MCF 10A (cell line): ENCODE data around the gene TMEM94. TPM values are rescaled to one million over a fixed set of nuclear protein-coding genes. Genes with fewer than 3 reads are reported as not detected.

ENCODE experiments used
- BruUV-seq: library from RNA; stranded (reverse); fragments of 400-500 nt; replicated peaks from 2 replicates; lab custom pipeline; 2021; lab: Mats Ljungman, UMichigan
- CTCF ChIA-PET: fragments of 300-600 bp; sonication (Branson Sonifier 250); formaldehyde crosslinking; extraction: SDS; loops from one replicate; lab custom pipeline; 2021; ENCODE audit warnings: antibody characterized with exemption, inconsistent platforms; lab: Yijun Ruan, JAX
- POLR2A ChIA-PET: fragments of 300-600, 350-650 bp; sonication (Branson Sonifier 250); formaldehyde crosslinking; extraction: SDS; loops from one replicate; lab custom pipeline; 2020; ENCODE audit warnings: antibody characterized with exemption, inconsistent platforms; lab: Yijun Ruan, JAX
- DNase-seq: peaks from one replicate; pipeline ENCODE4 v3.0.0-alpha.2; 2018; ENCODE audit not compliant: unreplicated experiment
- H3K27ac Mint-ChIP-seq: one replicate; pipeline ENCODE4 v1.8.0; 2022; ENCODE audit warnings: mild to moderate bottlenecking, low read depth, mixed read lengths; ENCODE audit not compliant: unreplicated experiment
- H3K27me3 Mint-ChIP-seq: one replicate; pipeline ENCODE4 v1.8.0; 2022; ENCODE audit warnings: mixed read lengths; ENCODE audit not compliant: insufficient read depth, unreplicated experiment
- H3K36me3 Mint-ChIP-seq: one replicate; pipeline ENCODE4 v1.8.0; 2022; ENCODE audit warnings: mild to moderate bottlenecking, moderate library complexity, mixed read lengths; ENCODE audit not compliant: insufficient read depth, unreplicated experiment
- H3K4me1 Mint-ChIP-seq: one replicate; pipeline ENCODE4 v1.8.0; 2022; ENCODE audit warnings: mixed read lengths; ENCODE audit not compliant: insufficient read depth, unreplicated experiment
- H3K4me3 Mint-ChIP-seq: one replicate; pipeline ENCODE4 v1.8.0; 2022; ENCODE audit warnings: mild to moderate bottlenecking, moderate library complexity, mixed read lengths; ENCODE audit not compliant: unreplicated experiment
- H3K9me3 Mint-ChIP-seq: one replicate; pipeline ENCODE4 v1.8.0; 2022; ENCODE audit warnings: mixed read lengths; ENCODE audit not compliant: unreplicated experiment
- intact Hi-C: fragments of 100-400 bp; cut with micrococcal nuclease; formaldehyde crosslinking; loops from 2 replicates; pipeline ENCODE4 v1.14.1; 2022
- total RNA-seq: library from RNA; stranded (reverse); gene quantifications from 2 replicates; pipeline ENCODE4 v1.2.3, GENCODE V29; 2022
- TF ChIP-seq, protein P1 (sequence below): fragments of 200-600 bp; IDR thresholded peaks from one replicate; pipeline ENCODE4 v1.8.0; 2022; ENCODE audit warnings: antibody characterized with exemption, mild to moderate bottlenecking; ENCODE audit not compliant: unreplicated experiment

Gene TMEM94
- total RNA-seq, 1 experiment from 2014 or later = 42.8 TPM

DNA sequence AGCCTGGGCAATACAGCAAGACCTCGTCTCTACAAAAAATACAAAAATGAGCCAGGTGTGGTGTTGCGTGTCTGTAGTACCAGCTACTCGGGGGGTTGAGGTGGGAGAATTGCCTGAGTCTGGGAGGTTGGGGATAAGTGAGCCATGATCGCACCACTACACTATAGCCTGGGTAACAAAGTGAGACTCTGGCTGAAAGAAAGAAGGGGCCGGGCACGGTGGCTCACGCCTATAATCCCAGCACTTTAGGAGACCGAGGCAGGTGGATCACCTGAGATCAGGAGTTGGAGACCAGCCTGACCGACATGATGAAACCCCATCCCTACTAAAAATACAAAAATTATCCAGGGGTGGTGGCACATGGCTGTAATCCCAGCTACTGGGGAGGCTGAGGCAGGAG lies 40.4 kb upstream of the TMEM94 start:
- no TSS peak for BruUV-seq
- Mint-ChIP-seq H3K4me1 (peaks cover 11% of the 10 kb centered on the region), H3K27ac (no peak overlapping the region), H3K4me3 (no peak overlapping the region), H3K27me3 (peaks cover 41% of the 10 kb centered on the region), H3K36me3 (no peaks in the 10 kb centered on the region), H3K9me3 (no peaks in the 10 kb centered on the region)
- CTCF ChIA-PET = no interaction called here
- intact Hi-C loops = no loop called here
- POLR2A ChIA-PET = interaction anchor here (1.5 kb wide), 1 partner anchor 10 kb away, joined by 7 read pairs; the partner anchor contains the start of gene GRB2
- DNase-seq = no peak
- TF ChIP-seq, protein P1, sequence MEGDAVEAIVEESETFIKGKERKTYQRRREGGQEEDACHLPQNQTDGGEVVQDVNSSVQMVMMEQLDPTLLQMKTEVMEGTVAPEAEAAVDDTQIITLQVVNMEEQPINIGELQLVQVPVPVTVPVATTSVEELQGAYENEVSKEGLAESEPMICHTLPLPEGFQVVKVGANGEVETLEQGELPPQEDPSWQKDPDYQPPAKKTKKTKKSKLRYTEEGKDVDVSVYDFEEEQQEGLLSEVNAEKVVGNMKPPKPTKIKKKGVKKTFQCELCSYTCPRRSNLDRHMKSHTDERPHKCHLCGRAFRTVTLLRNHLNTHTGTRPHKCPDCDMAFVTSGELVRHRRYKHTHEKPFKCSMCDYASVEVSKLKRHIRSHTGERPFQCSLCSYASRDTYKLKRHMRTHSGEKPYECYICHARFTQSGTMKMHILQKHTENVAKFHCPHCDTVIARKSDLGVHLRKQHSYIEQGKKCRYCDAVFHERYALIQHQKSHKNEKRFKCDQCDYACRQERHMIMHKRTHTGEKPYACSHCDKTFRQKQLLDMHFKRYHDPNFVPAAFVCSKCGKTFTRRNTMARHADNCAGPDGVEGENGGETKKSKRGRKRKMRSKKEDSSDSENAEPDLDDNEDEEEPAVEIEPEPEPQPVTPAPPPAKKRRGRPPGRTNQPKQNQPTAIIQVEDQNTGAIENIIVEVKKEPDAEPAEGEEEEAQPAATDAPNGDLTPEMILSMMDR = no peak

DNA sequence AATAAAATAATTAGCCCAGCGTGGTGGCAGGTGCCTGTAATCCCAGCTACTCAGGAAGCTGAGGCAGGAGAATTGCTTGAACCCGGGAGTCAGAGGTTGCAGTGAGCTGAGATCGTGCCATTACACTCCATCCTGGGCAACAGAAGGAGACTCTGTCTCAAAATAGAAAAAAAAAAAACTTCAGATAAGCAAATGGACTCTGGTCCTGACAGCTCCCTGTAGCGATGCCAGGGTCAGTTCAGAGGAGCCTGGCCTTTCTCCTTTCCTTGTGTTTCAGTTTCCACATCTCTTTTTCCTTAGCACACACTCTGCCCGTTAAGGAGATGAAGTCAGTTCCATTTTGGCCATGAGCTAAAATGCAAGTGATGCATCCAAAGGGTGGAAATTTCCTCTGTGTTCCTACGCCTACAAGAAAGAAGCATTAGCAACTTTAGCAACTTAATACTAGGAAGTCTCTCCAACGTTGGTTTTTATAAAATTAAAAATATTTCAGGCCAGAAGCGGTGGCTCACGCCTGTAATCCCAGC lies 39.3 kb upstream of the TMEM94 start:
- TF ChIP-seq, protein P1 = no peak
- Mint-ChIP-seq H3K4me3 (no peak overlapping the region), H3K4me1 (peaks cover 8% of the 10 kb centered on the region), H3K36me3 (no peaks in the 10 kb centered on the region), H3K9me3 (no peaks in the 10 kb centered on the region), H3K27ac (no peak overlapping the region), H3K27me3 (peaks cover 41% of the 10 kb centered on the region)
- no peak for DNase-seq
- ChIA-PET POLR2A (interaction anchor here (0.7 to 1.5 kb wide), 2 partner anchors 11 to 85 kb away, joined by 3 to 7 read pairs; partner anchors contain the start of gene GRB2), CTCF (interaction anchor here (0.6 kb wide), 3 partner anchors 10 to 115 kb away, joined by 3 to 4 read pairs (median 4); no protein-coding TSS in a partner anchor)
- BruUV-seq = no TSS peak
- intact Hi-C loops = no loop called here

DNA sequence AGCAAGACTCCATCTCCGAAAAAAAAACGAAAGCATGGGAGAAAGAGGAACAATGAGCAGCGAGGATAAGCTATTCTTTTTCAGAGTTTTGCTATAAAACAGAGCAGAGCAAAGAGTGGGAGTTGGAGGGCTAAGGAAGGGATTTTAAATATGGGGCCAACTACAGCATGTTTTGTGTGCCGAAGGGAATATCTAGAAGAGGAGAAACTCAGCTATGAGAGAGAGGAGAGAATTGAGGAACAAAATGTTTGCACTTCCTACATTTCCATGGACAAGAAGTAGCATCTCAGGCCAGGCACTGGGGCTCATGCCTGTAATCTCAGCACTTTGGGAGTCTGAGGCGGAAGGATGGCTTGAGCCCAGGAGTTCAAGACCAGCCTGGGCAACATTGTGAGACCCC lies 37.9 kb upstream of the TMEM94 start:
- POLR2A ChIA-PET = interaction anchor here (0.6 kb wide), 1 partner anchor 375 kb away, joined by 3 read pairs; no protein-coding TSS in a partner anchor
- Mint-ChIP-seq H3K9me3 (no peaks in the 10 kb centered on the region), H3K27ac (no peak overlapping the region), H3K4me3 (peak overlapping the region; percentile 7), H3K4me1 (no peaks in the 10 kb centered on the region), H3K36me3 (no peaks in the 10 kb centered on the region), H3K27me3 (peaks cover 32% of the 10 kb centered on the region)
- intact Hi-C loops = no loop called here
- BruUV-seq = no TSS peak
- CTCF ChIA-PET = interaction anchor here (0.6 to 0.7 kb wide), 2 partner anchors 10 to 185 kb away, joined by 3 to 4 read pairs; no protein-coding TSS in a partner anchor
- TF ChIP-seq, protein P1 = no peak
- no peak for DNase-seq

DNA sequence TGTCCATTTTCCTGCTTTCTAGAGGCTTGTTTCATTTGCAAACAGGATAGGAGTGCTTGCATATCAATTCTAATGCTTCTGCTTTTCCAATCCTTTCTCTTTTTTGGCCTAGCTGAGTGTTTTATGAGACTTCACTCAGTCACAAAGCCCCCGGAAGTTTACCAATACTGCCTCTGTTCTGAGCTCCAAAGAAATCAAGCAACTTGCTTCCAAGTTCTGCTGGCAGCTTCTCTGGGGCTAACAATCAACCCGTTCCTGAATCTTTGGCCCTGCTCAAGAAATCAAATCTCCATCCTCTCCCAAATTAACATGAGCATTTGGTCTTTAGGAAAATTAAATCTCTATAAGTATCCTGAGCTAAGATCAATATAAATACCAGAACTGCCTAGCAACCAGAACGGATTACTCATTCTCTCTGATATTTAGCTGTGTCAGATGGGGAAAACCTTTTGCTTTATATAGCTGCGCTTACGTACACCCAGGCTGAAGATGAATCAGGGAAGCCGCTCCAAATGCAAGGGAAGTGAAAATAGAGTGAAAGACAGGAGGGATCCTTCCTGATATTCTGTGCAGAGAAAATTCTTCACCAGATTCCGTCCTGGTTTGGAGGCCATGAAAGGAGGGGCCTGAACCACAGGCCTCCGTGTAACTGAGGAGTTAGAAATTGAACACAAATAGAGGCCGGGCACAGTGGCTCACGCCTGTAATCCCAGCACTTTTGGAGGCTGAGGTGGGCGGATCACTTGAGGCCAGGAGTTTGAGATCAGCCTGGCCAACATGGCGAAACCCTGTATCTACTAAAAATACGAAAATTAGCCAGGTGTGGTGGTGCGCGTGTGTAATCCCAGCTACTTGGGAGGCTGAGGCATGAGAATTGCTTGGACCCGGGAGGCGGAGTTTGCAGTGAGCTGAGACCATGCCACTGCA lies 27.6 kb upstream of the TMEM94 start:
- TF ChIP-seq, protein P1 = no peak
- intact Hi-C loops = loop anchor here (5.0 to 10.0 kb wide), 2 partner anchors 206 to 318 kb away; partner anchors contain the start of gene SMIM5
- CTCF ChIA-PET = interaction anchor here (0.6 to 1.1 kb wide), 6 partner anchors 9 to 205 kb away, joined by 3 to 4 read pairs (median 3); partner anchors contain the start of gene SMIM5
- POLR2A ChIA-PET = interaction anchor here (1.2 to 2.2 kb wide), 2 partner anchors 27 to 88 kb away, joined by 3 to 10 read pairs; partner anchors contain the start of genes TMEM94 and TSEN54
- DNase-seq = no peak
- Mint-ChIP-seq H3K4me3 (no peak overlapping the region), H3K4me1 (peaks cover 5% of the 10 kb centered on the region), H3K27me3 (no peaks in the 10 kb centered on the region), H3K9me3 (no peaks in the 10 kb centered on the region), H3K27ac (no peak overlapping the region), H3K36me3 (no peaks in the 10 kb centered on the region)
- BruUV-seq = no TSS peak
